Keratinocyte (primary cell): ENCODE results near the gene GID8. TPM values are rescaled to one million over a fixed set of nuclear protein-coding genes. Genes with fewer than 3 reads are reported as not detected.

ENCODE experiments used
- DNase-seq: peaks from one replicate; pipeline ENCODE4 v3.0.0-alpha.2; 2011; ENCODE audit warnings: low read depth, missing footprints, low spot score
- FAIRE-seq: peaks from 2 replicates; lab custom pipeline; 2011; peaks lifted over from hg19 to GRCh38; lab: Jason Lieb, UNC
- H2AFZ ChIP-seq: 2 replicates; pipeline ENCODE4 v1.6.0; 2012; ENCODE audit warnings: low read length, control low read depth, inconsistent platforms; ENCODE audit not compliant: control insufficient read depth
- H3K27ac ChIP-seq: 2 replicates; pipeline ENCODE4 v1.5.1; 2011; ENCODE audit warnings: low read length; ENCODE audit not compliant: control insufficient read depth, insufficient read depth
- H3K27me3 ChIP-seq: 3 replicates; pipeline ENCODE4 v1.6.0; 2011; ENCODE audit warnings: low read length; ENCODE audit not compliant: control insufficient read depth, insufficient read depth; ENCODE audit errors: extremely low read depth
- H3K36me3 ChIP-seq, 2 experiments: 2 replicates in 1 of 2; 3 replicates in 1 of 2; pipeline ENCODE4 v1.5.1; 2011; ENCODE audit warnings: low read length in 2 of 2, mild to moderate bottlenecking in 1 of 2; ENCODE audit not compliant: control insufficient read depth in 2 of 2, insufficient read depth in 2 of 2; ENCODE audit errors: extremely low read depth in 1 of 2
- H3K4me1 ChIP-seq: 3 replicates; pipeline ENCODE4 v1.5.1; 2011; ENCODE audit warnings: low read length; ENCODE audit not compliant: control insufficient read depth, insufficient read depth; ENCODE audit errors: extremely low read depth
- H3K4me2 ChIP-seq: 3 replicates; pipeline ENCODE4 v1.6.0; 2011; ENCODE audit warnings: low read depth, low read length; ENCODE audit not compliant: control insufficient read depth, insufficient read depth; ENCODE audit errors: extremely low read depth
- H3K4me3 ChIP-seq, 3 experiments: fragments of 200-600 bp in 1 of 3; sonication (generic) in 1 of 3; 2 replicates in 2 of 3; 3 replicates in 1 of 3; pipeline ENCODE4 v1.5.1; 2011 to 2016; ENCODE audit warnings: low read length in 3 of 3, mild to moderate bottlenecking in 3 of 3, control low read depth in 2 of 3, inconsistent platforms in 1 of 3, low read depth in 1 of 3, mixed read lengths in 1 of 3, mixed run types in 1 of 3, moderate library complexity in 1 of 3; ENCODE audit not compliant: control insufficient read depth in 2 of 3, insufficient read depth in 2 of 3; ENCODE audit errors: extremely low read depth in 1 of 3
- H3K79me2 ChIP-seq: 2 replicates; pipeline ENCODE4 v1.6.0; 2012; ENCODE audit warnings: low read length; ENCODE audit not compliant: control insufficient read depth, insufficient read depth
- H3K9ac ChIP-seq: 3 replicates; pipeline ENCODE4 v1.6.0; 2011; ENCODE audit warnings: low read length; ENCODE audit not compliant: control insufficient read depth, insufficient read depth; ENCODE audit errors: extremely low read depth
- H3K9me1 ChIP-seq: 3 replicates; pipeline ENCODE4 v1.6.0; 2011; ENCODE audit warnings: low read length; ENCODE audit not compliant: control insufficient read depth, insufficient read depth; ENCODE audit errors: extremely low read depth
- H3K9me3 ChIP-seq: 2 replicates; pipeline ENCODE4 v1.5.1; 2012; ENCODE audit warnings: low read depth, low read length; ENCODE audit not compliant: control insufficient read depth
- H4K20me1 ChIP-seq: 3 replicates; pipeline ENCODE4 v1.6.0; 2011; ENCODE audit warnings: low read length; ENCODE audit not compliant: control insufficient read depth, insufficient read depth; ENCODE audit errors: extremely low read depth
- CTCF ChIP-seq, 3 experiments: IDR thresholded peaks in 1 of 3; conservative IDR thresholded peaks in 1 of 3; optimal IDR thresholded peaks in 1 of 3; 2 replicates in 2 of 3; 3 replicates in 1 of 3; pipeline versions ENCODE3 to v1.5.1; 2011; ENCODE audit warnings: low read length in 3 of 3, mild to moderate bottlenecking in 3 of 3, moderate library complexity in 2 of 3, control low read depth in 1 of 3, inconsistent platforms in 1 of 3; ENCODE audit not compliant: insufficient read depth in 2 of 3; ENCODE audit errors: extremely low read depth in 1 of 3
- EZH2 ChIP-seq: IDR thresholded peaks from one replicate; pipeline ENCODE4 v1.6.1; 2012; ENCODE audit warnings: inconsistent platforms, mild to moderate bottlenecking, low read length, moderate library complexity
- dilution Hi-C: fragments of 300-500 bp; cut with MboI; formaldehyde crosslinking; loops from one replicate; pipeline ENCODE4 v1.7.0; 2020; ENCODE audit warnings: low sequenced_read_pairs; ENCODE audit not compliant: extremely low pct_ligation_motif_present
- polyA plus RNA-seq, 5 experiments: library from polyadenylated mRNA; depleted of rRNA in 3 of 5; stranded (reverse) in 3 of 5; stranded (forward) in 1 of 5; unstranded in 1 of 5; fragments of >200 nt; gene quantifications; 1 replicate in 1 of 5; 2 replicates in 3 of 5; 3 replicates in 1 of 5; pipeline versions ENCODE4 v1.2.1 to v1.2.3, GENCODE V29; 2011 to 2012; ENCODE audit warnings: missing spikeins in 2 of 5, low read depth in 1 of 5, low replicate concordance in 1 of 5

GID8 gene
- polyA plus RNA-seq, 1 donor (not counting 4 experiments of a cell fraction or from before 2014, with no cell fraction given), result 23.7 TPM

- H3K36me3 ChIP-seq, result no peaks in the 10 kb centered on the region
- TF ChIP-seq CTCF (optimal IDR thresholded peaks at IDR 0.05 in 1 of 3, IDR thresholded peaks at IDR 0.05 in 1 of 3, conservative IDR thresholded peaks at IDR 0.05 in 1 of 3; ENCODE audit: extremely low read depth in 1 of 3, insufficient read depth in 2 of 3, low read length in 3 of 3) (no peak), EZH2 (no peak)
- dilution Hi-C loops, result no loop called here
- H3K4me3 ChIP-seq, result no peak overlapping the region
- no peak overlapping the region for H3K4me2 ChIP-seq
- H3K9me1 ChIP-seq, result no peaks in the 10 kb centered on the region
- H3K79me2 ChIP-seq, result no peaks in the 10 kb centered on the region
- H3K4me1 ChIP-seq, result peaks cover 3% of the 10 kb centered on the region
- FAIRE-seq (no peak), DNase-seq (no peak)
- no peaks in the 10 kb centered on the region for H3K9me3 ChIP-seq
- H2AFZ ChIP-seq, result no peak overlapping the region
- peaks cover 5% of the 10 kb centered on the region for H4K20me1 ChIP-seq
- peaks cover 51% of the 10 kb centered on the region for H3K27me3 ChIP-seq
- H3K9ac ChIP-seq, result no peak overlapping the region
- no peak overlapping the region for H3K27ac ChIP-seq
These were observed 23.4 kb downstream of the GID8 start for GRCh38 chr20:62961310-62961783.

GRCh38 chr20:62961799-62962198 is 23.9 kb downstream of the GID8 start:
- H3K9me3 ChIP-seq, result no peaks in the 10 kb centered on the region
- H3K36me3 ChIP-seq, result no peaks in the 10 kb centered on the region
- no peak overlapping the region for H3K27ac ChIP-seq
- H3K9me1 ChIP-seq, result no peaks in the 10 kb centered on the region
- H3K4me2 ChIP-seq, result no peak overlapping the region
- H3K79me2 ChIP-seq, result no peaks in the 10 kb centered on the region
- no peak for FAIRE-seq
- no peak overlapping the region for H3K9ac ChIP-seq
- no peak overlapping the region for H3K4me3 ChIP-seq
- peaks cover 48% of the 10 kb centered on the region for H3K27me3 ChIP-seq
- no peak for DNase-seq
- no peak overlapping the region for H2AFZ ChIP-seq
- dilution Hi-C loops, result no loop called here
- TF ChIP-seq EZH2, result no peak
- no peak for TF ChIP-seq CTCF (optimal IDR thresholded peaks at IDR 0.05 in 1 of 3, IDR thresholded peaks at IDR 0.05 in 1 of 3, conservative IDR thresholded peaks at IDR 0.05 in 1 of 3; ENCODE audit: extremely low read depth in 1 of 3, insufficient read depth in 2 of 3, low read length in 3 of 3)
- peaks cover 5% of the 10 kb centered on the region for H4K20me1 ChIP-seq
- H3K4me1 ChIP-seq, result peaks cover 3% of the 10 kb centered on the region
